Mesendoderm (in vitro differentiated cells): ENCODE data around the gene EYS.

ENCODE experiments used
- DNase-seq: peaks from one replicate; pipeline ENCODE4 v3.0.0; 2013
- H2AK5ac ChIP-seq: 2 replicates; pipeline ENCODE4 v1.6.1; 2013; ENCODE audit warnings: low read length, inconsistent platforms
- H2BK120ac ChIP-seq: 2 replicates; pipeline ENCODE4 v1.6.1; 2013; ENCODE audit warnings: low read depth, mild to moderate bottlenecking, low read length, moderate library complexity, mixed read lengths
- H2BK15ac ChIP-seq: replicated peaks from 2 replicates; pipeline ENCODE4 v1.6.1; 2013; ENCODE audit warnings: low read depth, mild to moderate bottlenecking, moderate library complexity
- H2BK5ac ChIP-seq: 2 replicates; pipeline ENCODE4 v1.6.1; 2013; ENCODE audit warnings: low read length, inconsistent platforms
- H3K18ac ChIP-seq: 2 replicates; pipeline ENCODE4 v1.6.1; 2013; ENCODE audit warnings: mild to moderate bottlenecking, low read length, mixed read lengths
- H3K23ac ChIP-seq: one replicate; pipeline ENCODE4 v1.6.1; 2013; ENCODE audit warnings: low read length
- H3K27ac ChIP-seq: 2 replicates; pipeline ENCODE4 v1.5.1; 2013; ENCODE audit warnings: low read depth, mild to moderate bottlenecking, inconsistent platforms, low read length, moderate library complexity
- H3K27me3 ChIP-seq: 2 replicates; pipeline ENCODE4 v1.6.1; 2013; ENCODE audit warnings: low read length, control low read depth, mild to moderate bottlenecking, inconsistent platforms; ENCODE audit not compliant: insufficient read depth, poor library complexity
- H3K36me3 ChIP-seq: 2 replicates; pipeline ENCODE4 v1.6.1; 2013; ENCODE audit warnings: low read length, inconsistent platforms; ENCODE audit not compliant: control insufficient read depth, insufficient read depth
- H3K4ac ChIP-seq: one replicate; pipeline ENCODE4 v1.6.1; 2013; ENCODE audit warnings: low read depth, mild to moderate bottlenecking, low read length, moderate library complexity
- H3K4me1 ChIP-seq: 2 replicates; pipeline ENCODE4 v1.6.1; 2013; ENCODE audit warnings: low read depth, low read length, inconsistent platforms; ENCODE audit not compliant: control insufficient read depth
- H3K4me2 ChIP-seq: 2 replicates; pipeline ENCODE4 v1.6.1; 2013; ENCODE audit warnings: low read length
- H3K4me3 ChIP-seq: 2 replicates; pipeline ENCODE4 v1.5.1; 2013; ENCODE audit warnings: mild to moderate bottlenecking, low read length
- H3K56ac ChIP-seq: one replicate; pipeline ENCODE4 v1.6.1; 2013; ENCODE audit warnings: low read length
- H3K79me1 ChIP-seq: 2 replicates; pipeline ENCODE4 v1.6.1; 2013; ENCODE audit warnings: low read length, inconsistent platforms
- H3K79me2 ChIP-seq: 2 replicates; pipeline ENCODE4 v1.6.1; 2013; ENCODE audit warnings: mild to moderate bottlenecking, low read length; ENCODE audit not compliant: control insufficient read depth, insufficient read depth
- H3K9ac ChIP-seq: 2 replicates; pipeline ENCODE4 v1.6.1; 2013; ENCODE audit warnings: low read length, inconsistent platforms
- H4K5ac ChIP-seq: one replicate; pipeline ENCODE4 v1.6.1; 2013; ENCODE audit warnings: low read length
- H4K8ac ChIP-seq: one replicate; pipeline ENCODE4 v1.6.1; 2013; ENCODE audit warnings: low read depth, mild to moderate bottlenecking, control low read depth, low read length, moderate library complexity
- WGBS: extraction: QIAGEN DNeasy Blood & Tissue Kit; methylation state at CpG from one replicate; pipeline ENCODE4 v1.1.7; 2013; ENCODE audit warnings: low lambda C conversion rate, missing lambda C conversion rate; ENCODE audit not compliant: insufficient coverage; ENCODE audit errors: extremely low coverage; 5-methylcytosine and 5-hydroxymethylcytosine counted together

EYS gene

GRCh38 chr6:65202738-65203137 lies 504.3 kb downstream of the EYS start:
- no peak overlapping the region for H2BK5ac ChIP-seq
- no peak overlapping the region for H4K5ac ChIP-seq
- no peaks in the 10 kb centered on the region for H3K79me2 ChIP-seq
- no peaks in the 10 kb centered on the region for H3K27me3 ChIP-seq
- H3K4ac ChIP-seq: no peak overlapping the region
- H3K4me3 ChIP-seq: no peak overlapping the region
- H2BK120ac ChIP-seq: no peak overlapping the region
- no peaks in the 10 kb centered on the region for H3K4me1 ChIP-seq
- H3K18ac ChIP-seq: no peak overlapping the region
- no peak overlapping the region for H3K27ac ChIP-seq
- H4K8ac ChIP-seq: no peak overlapping the region
- no peak overlapping the region for H3K9ac ChIP-seq
- H2AK5ac ChIP-seq: no peak overlapping the region
- DNase-seq: no peak
- no peaks in the 10 kb centered on the region for H3K79me1 ChIP-seq
- no CpG with 5 or more reads among the region's 2 CpGs for WGBS
- H2BK15ac ChIP-seq: no peak overlapping the region
- H3K23ac ChIP-seq: no peak overlapping the region
- H3K56ac ChIP-seq: no peak overlapping the region
- H3K36me3 ChIP-seq: no peaks in the 10 kb centered on the region
- H3K4me2 ChIP-seq: no peak overlapping the region

- H3K18ac ChIP-seq: no peak overlapping the region
- H2BK5ac ChIP-seq: no peak overlapping the region
These were observed 507.3 kb downstream of the EYS start for GRCh38 chr6:65199683-65200082.

GRCh38 chr6:65199121-65199520 lies 507.9 kb downstream of the EYS start:
- Histone ChIP-seq H4K8ac (no peak overlapping the region), H3K18ac (no peak overlapping the region), H3K4me1 (no peaks in the 10 kb centered on the region), H3K79me1 (no peaks in the 10 kb centered on the region), H2BK15ac (no peak overlapping the region), H3K23ac (no peak overlapping the region), H4K5ac (no peak overlapping the region), H3K4me2 (no peak overlapping the region), H3K4me3 (no peak overlapping the region), H3K36me3 (no peaks in the 10 kb centered on the region), H3K9ac (no peak overlapping the region), H3K79me2 (no peaks in the 10 kb centered on the region), H2BK120ac (no peak overlapping the region), H3K56ac (no peak overlapping the region), H2AK5ac (no peak overlapping the region), H3K4ac (no peak overlapping the region), H3K27me3 (no peaks in the 10 kb centered on the region), H3K27ac (no peak overlapping the region), H2BK5ac (no peak overlapping the region)
- DNase-seq: no peak
- no CpG with 5 or more reads among the region's 3 CpGs for WGBS

More at GRCh38 chr6:65199683-65200082, 507.3 kb downstream of the EYS start:
- H3K56ac ChIP-seq: no peak overlapping the region
- no peak overlapping the region for H2AK5ac ChIP-seq
- WGBS: no CpG with 5 or more reads among the region's 3 CpGs
- no peaks in the 10 kb centered on the region for H3K36me3 ChIP-seq
- no peaks in the 10 kb centered on the region for H3K27me3 ChIP-seq
- H3K4me2 ChIP-seq: no peak overlapping the region
- no peak for DNase-seq
- H3K79me1 ChIP-seq: no peaks in the 10 kb centered on the region
- H3K4me3 ChIP-seq: no peak overlapping the region
- H4K5ac ChIP-seq: no peak overlapping the region
- H3K4me1 ChIP-seq: no peaks in the 10 kb centered on the region
- H3K79me2 ChIP-seq: no peaks in the 10 kb centered on the region
- no peak overlapping the region for H2BK120ac ChIP-seq
- H3K4ac ChIP-seq: no peak overlapping the region
- no peak overlapping the region for H3K27ac ChIP-seq
- H3K9ac ChIP-seq: no peak overlapping the region
- no peak overlapping the region for H2BK15ac ChIP-seq
- H4K8ac ChIP-seq: no peak overlapping the region
- H3K23ac ChIP-seq: no peak overlapping the region

- DNase-seq: peak; percentile 2
- H2BK120ac ChIP-seq: no peak overlapping the region
- no peak overlapping the region for H4K8ac ChIP-seq
- no peak overlapping the region for H2AK5ac ChIP-seq
- no CpG with 5 or more reads among the region's 2 CpGs for WGBS
- H3K9ac ChIP-seq: no peak overlapping the region
- H2BK15ac ChIP-seq: no peak overlapping the region
- H4K5ac ChIP-seq: no peak overlapping the region
- no peak overlapping the region for H3K23ac ChIP-seq
- no peaks in the 10 kb centered on the region for H3K36me3 ChIP-seq
- no peak overlapping the region for H3K4ac ChIP-seq
- no peaks in the 10 kb centered on the region for H3K79me2 ChIP-seq
- H3K4me1 ChIP-seq: no peaks in the 10 kb centered on the region
- H3K4me2 ChIP-seq: no peak overlapping the region
- no peaks in the 10 kb centered on the region for H3K79me1 ChIP-seq
- H3K27ac ChIP-seq: no peak overlapping the region
- no peak overlapping the region for H2BK5ac ChIP-seq
- H3K27me3 ChIP-seq: no peaks in the 10 kb centered on the region
- H3K4me3 ChIP-seq: no peak overlapping the region
- no peak overlapping the region for H3K56ac ChIP-seq
- no peak overlapping the region for H3K18ac ChIP-seq
These were observed 515.6 kb downstream of the EYS start for GRCh38 chr6:65191471-65191870.

- Histone ChIP-seq H3K56ac (no peak overlapping the region), H3K79me2 (no peaks in the 10 kb centered on the region), H3K4me2 (no peak overlapping the region), H2AK5ac (no peak overlapping the region), H3K27me3 (no peaks in the 10 kb centered on the region), H4K5ac (no peak overlapping the region), H3K23ac (no peak overlapping the region), H4K8ac (no peak overlapping the region), H3K36me3 (no peaks in the 10 kb centered on the region), H2BK5ac (no peak overlapping the region), H3K4me3 (no peak overlapping the region), H2BK15ac (no peak overlapping the region), H3K18ac (no peak overlapping the region), H3K4ac (no peak overlapping the region), H2BK120ac (no peak overlapping the region), H3K4me1 (no peaks in the 10 kb centered on the region), H3K79me1 (no peaks in the 10 kb centered on the region), H3K27ac (no peak overlapping the region), H3K9ac (no peak overlapping the region)
- WGBS: no CpG with 5 or more reads among the region's 5 CpGs
- no peak for DNase-seq
These were observed 517.7 kb downstream of the EYS start for GRCh38 chr6:65189236-65189881.

- no peak overlapping the region for H3K4me3 ChIP-seq
- H3K4me2 ChIP-seq: no peak overlapping the region
- no peak overlapping the region for H2AK5ac ChIP-seq
- H2BK120ac ChIP-seq: no peak overlapping the region
- H3K27me3 ChIP-seq: no peaks in the 10 kb centered on the region
- H3K23ac ChIP-seq: no peak overlapping the region
- H3K18ac ChIP-seq: no peak overlapping the region
- no peak overlapping the region for H3K56ac ChIP-seq
- no peaks in the 10 kb centered on the region for H3K36me3 ChIP-seq
- H2BK15ac ChIP-seq: no peak overlapping the region
- no peaks in the 10 kb centered on the region for H3K79me2 ChIP-seq
- H3K27ac ChIP-seq: no peak overlapping the region
- no peak overlapping the region for H4K5ac ChIP-seq
- WGBS: no CpG with 5 or more reads among the region's 1 CpG
- H3K9ac ChIP-seq: no peak overlapping the region
- no peak for DNase-seq
- no peak overlapping the region for H4K8ac ChIP-seq
- no peak overlapping the region for H3K4ac ChIP-seq
- no peaks in the 10 kb centered on the region for H3K4me1 ChIP-seq
- no peak overlapping the region for H2BK5ac ChIP-seq
- H3K79me1 ChIP-seq: no peaks in the 10 kb centered on the region
These were observed 520.2 kb downstream of the EYS start for GRCh38 chr6:65186826-65187225.
